ENCODE results near the gene FEM1C. TPM values are rescaled to one million over a fixed set of nuclear protein-coding genes. Genes with fewer than 3 reads are reported as not detected.
A peak's percentile ranks its signal among the peaks of the same experiment; 100 is the strongest.

Gene FEM1C
- total RNA-seq, 1 experiment from 2014 or later, result 22.5 TPM

DNA sequence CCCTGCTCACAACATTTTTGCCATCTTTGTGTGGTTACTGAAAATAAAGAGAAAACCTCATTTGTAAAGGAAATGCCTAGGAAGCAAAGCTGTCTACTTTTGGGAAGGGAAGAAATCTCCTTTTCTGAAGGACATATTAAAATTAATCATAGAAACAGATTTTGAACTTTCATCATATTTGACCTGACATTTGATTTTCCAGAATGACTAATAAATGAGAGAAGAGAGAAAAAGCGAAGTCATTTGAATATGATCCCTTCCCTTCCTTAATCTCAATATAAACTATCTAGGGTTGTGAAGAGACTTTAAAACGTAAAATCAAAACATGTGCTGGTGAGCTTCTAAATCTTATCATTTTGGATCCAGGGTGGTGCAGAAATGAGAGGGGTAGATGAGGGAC, 66.3 kb downstream of the FEM1C start:
- DNase-seq (ENCODE audit: low read depth), result no peak

DNA sequence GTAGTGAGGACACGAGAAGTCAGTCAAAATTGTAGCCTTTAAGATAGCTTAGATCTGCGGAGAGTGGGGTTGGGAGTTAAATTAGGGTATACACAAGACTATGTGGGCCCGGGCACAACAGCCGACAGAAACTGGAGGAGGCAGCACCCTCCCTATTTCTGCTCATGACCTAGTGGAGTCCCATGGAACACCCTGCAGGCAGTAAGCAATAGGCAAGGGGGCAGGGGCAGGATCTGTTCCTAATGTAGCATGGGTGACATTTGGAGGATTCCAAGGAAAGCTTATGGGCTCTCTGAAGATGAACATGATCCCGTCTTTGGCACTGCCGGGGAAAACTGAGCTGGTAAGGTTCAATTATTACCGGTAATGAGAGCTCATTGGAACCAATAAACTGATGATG, 67.0 kb downstream of the FEM1C start:
- no peak for DNase-seq (ENCODE audit: low read depth)

DNA sequence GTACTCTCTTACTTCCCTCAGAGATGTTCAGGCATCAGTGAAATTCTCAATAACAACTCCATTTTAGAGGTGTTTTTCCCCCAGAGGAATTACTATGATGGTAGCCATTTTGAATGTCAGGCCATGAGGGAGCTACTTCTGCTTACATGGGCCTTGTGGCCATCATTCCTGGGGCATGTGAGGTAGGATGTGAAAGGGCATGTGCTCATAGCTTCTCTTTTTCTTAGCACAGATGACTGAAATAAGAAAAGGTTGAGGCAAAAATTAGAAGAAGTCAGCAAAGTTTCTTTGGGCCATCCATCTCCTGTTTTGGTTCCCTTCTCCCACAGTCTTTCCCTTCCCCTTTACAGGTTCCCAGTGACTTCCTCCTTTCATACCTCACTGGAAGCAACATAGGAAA, 68.8 kb downstream of the FEM1C start:
- DNase-seq (ENCODE audit: low read depth), result no peak

DNA sequence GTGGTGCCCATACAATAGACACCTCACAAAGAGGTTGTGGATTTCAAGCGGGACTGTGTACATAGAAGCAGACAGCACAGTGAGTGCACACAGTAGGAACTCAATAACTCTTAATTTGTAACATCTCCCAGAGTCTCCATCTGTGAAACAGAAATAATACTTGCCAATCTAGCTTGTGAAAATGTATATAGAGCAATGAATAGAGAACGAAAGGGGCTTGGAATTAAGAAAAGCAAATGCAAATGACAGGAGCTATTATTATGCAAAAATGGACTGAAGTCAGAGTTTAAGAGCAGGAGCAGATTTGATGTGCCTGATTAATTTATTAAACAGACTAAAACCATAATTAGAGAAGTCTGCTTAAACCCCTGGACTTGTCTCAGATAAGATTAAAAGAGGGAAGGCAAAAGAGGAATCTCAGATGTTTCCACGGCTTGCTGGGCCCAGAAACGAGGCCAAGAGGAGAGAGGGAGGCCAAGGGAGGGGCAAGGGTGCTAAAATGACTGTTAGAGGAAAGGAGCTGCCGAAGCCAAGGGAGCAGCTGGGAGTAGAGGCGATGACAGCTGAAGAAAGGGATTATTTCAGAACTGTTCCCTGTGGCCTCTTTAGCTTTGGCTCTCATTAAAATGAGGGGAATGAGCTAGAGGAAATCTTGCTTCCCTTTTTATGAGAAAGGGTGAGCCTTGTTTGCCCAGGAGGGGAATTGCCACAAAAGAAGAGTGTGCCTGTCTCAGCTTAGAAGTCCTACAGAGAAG, 72.1 kb downstream of the FEM1C start:
- DNase-seq (ENCODE audit: low read depth), result no peak

DNA sequence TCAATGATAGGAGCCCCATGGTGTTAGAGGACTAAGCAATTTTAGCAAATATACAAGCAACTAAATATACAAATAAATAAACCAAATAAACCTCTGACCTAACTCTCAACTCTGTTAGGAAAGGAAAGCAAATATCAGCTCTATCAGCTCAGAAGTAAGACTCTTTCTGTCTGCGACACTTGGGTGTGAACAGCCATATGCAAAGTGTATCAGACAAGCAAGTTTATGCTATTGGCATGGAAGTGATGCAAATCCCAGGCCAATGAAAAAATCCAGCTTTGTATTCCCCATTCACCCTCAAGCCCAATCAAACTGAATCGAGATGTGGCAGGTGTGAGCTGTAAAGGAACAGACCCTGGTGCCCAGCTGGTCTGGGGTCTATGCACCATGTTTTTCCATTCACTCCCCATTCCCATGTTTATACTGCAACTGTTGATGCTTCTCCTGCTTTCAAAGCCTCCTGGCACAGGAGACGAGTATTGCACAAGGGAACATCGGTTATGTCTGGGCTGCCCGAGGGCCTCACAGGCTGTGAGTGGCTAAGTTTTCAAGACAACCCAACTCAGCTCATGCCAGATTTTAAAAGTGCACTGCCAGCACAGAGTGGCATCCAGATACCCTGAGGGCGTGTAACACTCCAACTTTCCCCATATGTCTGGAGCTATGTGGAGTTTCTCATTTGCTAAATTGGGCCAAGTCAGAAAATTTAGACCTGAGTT, 73.1 kb downstream of the FEM1C start:
- peak; percentile 56 for DNase-seq (ENCODE audit: low read depth)

DNA sequence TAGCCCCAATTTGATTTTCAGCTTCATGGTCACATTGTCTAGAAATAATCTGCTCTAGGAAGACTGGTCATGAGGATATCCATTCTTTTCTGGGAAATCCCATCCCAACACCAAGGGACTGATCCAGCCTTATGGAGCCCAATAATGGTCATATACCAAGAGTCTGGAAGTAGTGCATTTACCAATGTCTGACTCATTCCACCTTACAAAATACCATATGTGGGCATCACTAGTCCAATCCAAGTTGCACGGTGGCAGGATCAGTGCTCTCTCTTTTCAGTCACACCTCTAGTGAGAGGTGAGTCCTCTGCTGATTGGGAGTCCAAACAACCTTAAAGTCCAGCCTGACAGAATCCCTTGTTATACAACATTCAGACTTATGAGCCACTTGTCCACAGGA, 73.7 kb downstream of the FEM1C start:
- no peak for DNase-seq (ENCODE audit: low read depth)

Other genes starting within 250 kb of the FEM1C start
- 2.5 and 4.8 TPM in 2 replicates for gene CCDC112, start 248.1 kb downstream of the FEM1C start, total RNA-seq (2014; rRNA removed; shearing (Covaris generic))
- 14.0 and 16.0 TPM in 2 replicates for gene TICAM2, start 57.7 kb upstream of the FEM1C start, total RNA-seq (2014; rRNA removed; shearing (Covaris generic))
- 112 and 148 TPM in 2 replicates for gene TMED7, start 81.3 kb upstream of the FEM1C start, total RNA-seq (2014; rRNA removed; shearing (Covaris generic))

Data from M059J (cell line).